Measurements from ENCODE around the gene HK1.
"Not testable (repeated sequence)": the region's sequence is repeated elsewhere in the genome, so short reads cannot be mapped to it uniquely, and the experiment has no call there.

HK1 gene

DNA sequence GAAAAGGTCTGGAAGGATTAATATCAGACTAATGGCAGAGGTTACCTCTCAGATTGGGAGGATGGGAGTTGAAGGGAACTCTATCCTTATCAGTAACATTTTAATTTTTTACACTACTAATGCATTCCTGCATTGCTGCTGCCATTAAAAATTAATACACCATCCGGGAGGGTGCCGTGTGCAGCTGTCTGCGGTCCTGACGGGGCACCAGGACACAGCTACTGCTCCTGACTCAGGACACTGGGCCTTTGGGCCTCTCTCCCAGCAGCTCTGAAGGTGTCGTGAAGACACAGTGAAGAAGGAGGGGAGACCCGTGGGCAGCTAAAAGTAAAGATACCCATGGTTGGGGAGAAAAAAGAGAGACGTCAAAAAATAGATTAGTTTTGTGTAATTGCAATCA, 23.4 kb upstream of the HK1 start:
- no peak for DNase-seq (ENCODE audit: low read depth in 2 of 2)

DNA sequence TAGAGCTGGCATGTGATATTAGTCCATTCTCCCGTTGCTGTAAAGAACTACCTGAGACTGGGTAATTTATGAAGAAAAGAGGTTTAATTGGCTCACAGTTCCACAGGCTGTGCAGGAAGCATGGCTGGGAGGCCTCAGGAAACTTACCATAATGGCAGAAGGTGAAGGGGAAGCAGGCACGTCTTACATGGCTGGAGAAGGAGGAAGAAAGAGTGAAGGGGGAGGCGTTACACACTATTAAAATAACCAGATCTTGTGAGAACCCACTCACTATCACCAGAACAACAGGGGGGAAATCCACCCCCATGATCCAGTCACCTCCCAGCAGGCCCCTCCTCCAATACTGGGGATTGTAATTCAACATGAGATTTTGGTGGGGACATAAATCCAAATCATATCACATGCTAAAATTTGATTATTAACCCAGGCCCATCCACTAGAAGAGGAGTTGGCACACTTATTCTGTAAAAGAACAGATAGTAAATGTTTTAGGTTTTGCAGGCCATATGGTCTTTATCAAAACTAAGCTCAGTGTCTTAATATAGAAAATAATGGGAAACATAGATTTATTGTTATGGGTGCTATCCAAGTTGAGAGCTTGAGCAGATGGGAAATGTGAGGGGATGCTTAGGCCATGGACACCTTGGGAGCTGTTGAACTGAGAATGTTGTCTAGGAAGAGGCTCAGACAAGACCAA, 18.6 kb upstream of the HK1 start:
- no peak for DNase-seq (ENCODE audit: low read depth in 2 of 2)

GRCh38 chr10:69261184-69261583, 17.1 kb upstream of the HK1 start:
- DNase-seq (ENCODE audit: low read depth in 2 of 2): no peak

GRCh38 chr10:69262292-69262751, 16.0 kb upstream of the HK1 start:
- no peak for DNase-seq (ENCODE audit: low read depth in 2 of 2)

DNA sequence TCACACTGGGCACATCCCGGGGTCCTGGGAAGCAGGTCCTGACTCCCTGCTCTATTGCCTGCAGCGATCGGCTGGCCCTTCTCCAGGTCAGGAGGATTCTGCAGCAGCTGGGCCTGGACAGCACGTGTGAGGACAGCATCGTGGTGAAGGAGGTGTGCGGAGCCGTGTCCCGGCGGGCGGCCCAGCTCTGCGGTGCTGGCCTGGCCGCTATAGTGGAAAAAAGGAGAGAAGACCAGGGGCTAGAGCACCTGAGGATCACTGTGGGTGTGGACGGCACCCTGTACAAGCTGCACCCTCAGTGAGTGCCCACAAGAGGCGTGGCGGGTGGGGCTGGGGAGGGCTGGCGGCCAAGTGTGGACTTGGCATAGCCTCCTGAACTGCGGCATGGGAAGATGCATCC, 12.8 kb upstream of the HK1 start:
- no peak for DNase-seq (ENCODE audit: low read depth in 2 of 2)

GRCh38 chr10:69268761-69269416, 9.4 kb upstream of the HK1 start:
- no peak for DNase-seq (ENCODE audit: low read depth in 2 of 2)

- DNase-seq (ENCODE audit: low read depth in 2 of 2): peak in 1 of 2 experiments; percentile 5
Measured at GRCh38 chr10:69269761-69270160, 8.5 kb upstream of the HK1 start.

GRCh38 chr10:69270990-69271389, 7.3 kb upstream of the HK1 start:
- no peak for DNase-seq (ENCODE audit: low read depth in 2 of 2)

- no peak for DNase-seq (ENCODE audit: low read depth in 2 of 2)
Measured at GRCh38 chr10:69272624-69273023, 5.7 kb upstream of the HK1 start.

DNA sequence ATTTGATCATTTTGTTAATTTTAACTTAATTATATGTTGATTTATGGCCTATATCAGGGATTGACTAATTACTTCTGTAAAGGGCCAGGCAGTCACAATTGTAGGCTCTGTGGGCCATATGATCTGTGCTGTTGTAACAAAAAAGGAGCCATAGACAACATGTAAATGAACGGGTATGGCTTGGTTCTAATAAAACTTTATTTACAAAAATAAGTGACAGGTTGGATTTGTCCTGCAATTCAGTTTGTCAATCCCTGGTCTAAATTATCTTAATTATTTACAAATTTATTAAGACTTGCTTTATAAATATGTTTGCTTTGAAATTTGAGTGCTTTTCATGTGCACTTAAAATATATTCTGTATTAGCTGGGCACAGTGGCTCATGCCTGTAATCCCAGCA, 2.9 kb upstream of the HK1 start:
- no peak for DNase-seq (ENCODE audit: low read depth in 2 of 2)

DNA sequence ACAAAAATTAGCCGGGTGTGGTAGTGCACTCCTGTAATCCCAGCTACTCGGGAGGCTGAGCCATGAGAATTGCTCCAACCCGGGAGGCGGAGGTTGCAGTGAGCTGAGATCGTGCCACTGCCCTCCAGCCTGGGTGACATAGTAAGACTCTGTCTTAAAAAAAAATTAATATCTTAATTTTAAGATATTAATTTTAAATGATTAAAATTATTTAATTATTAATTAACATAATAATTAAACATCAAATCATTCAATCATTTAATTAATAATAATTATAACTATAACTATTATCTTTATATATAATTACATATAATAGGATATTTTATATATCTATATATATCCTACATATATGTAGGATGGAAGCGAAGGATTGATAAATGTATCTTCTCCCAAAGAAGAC, 1.8 kb upstream of the HK1 start:
- no peak for DNase-seq (ENCODE audit: low read depth in 2 of 2)

- no peak for DNase-seq (ENCODE audit: low read depth in 2 of 2)
Measured at GRCh38 chr10:69279110-69279509, 814 bp downstream of the HK1 start.

- no peak for DNase-seq (ENCODE audit: low read depth in 2 of 2)
Measured at GRCh38 chr10:69281507-69282413, 3.5 kb downstream of the HK1 start.

GRCh38 chr10:69284402-69284801, 6.1 kb downstream of the HK1 start:
- DNase-seq (ENCODE audit: low read depth in 2 of 2): not testable (repeated sequence)

- DNase-seq (ENCODE audit: low read depth in 2 of 2): no peak
Measured at GRCh38 chr10:69285699-69286098, 7.4 kb downstream of the HK1 start.

DNA sequence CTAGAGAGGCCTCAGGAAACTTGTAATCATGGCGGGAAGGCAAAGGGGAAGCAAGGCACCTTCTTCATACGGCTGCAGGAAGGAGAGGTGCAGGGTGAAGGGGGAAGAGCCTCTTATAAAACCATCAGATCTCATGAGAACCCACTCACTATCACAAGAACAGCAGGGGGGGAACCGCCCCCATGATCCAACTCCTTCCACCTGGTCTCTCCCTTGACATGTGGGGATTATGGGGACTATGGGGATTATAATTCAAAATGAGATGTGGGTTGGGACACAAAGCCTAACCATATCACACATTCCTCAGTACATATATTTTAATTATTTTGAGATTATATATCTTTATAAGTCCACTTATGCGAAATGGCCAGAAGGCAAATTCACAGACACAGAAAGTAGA, 8.9 kb downstream of the HK1 start:
- no peak for DNase-seq (ENCODE audit: low read depth in 2 of 2)

DNA sequence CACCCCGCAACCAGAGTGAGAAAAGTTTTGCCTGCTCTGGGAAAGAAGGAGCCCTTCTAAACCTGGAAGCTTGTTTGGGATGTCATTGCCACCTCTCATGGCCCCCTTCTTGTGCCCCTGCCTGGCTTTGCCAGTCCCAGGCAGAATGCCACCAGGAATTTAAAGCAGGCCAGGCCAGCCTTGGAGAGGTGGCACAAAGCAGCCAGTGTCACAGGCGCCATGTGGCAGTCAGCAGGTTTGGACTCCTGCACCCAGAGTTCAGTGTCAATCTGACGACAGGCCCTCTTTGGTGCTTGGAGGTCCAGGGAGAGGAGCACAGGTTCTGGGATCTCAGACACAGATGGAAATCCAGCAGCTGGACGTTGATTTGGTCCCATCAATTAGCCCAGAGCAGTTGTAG, 12.7 kb downstream of the HK1 start:
- DNase-seq (ENCODE audit: low read depth in 2 of 2): no peak

GRCh38 chr10:69292459-69292858, 14.2 kb downstream of the HK1 start:
- no peak for DNase-seq (ENCODE audit: low read depth in 2 of 2)

DNA sequence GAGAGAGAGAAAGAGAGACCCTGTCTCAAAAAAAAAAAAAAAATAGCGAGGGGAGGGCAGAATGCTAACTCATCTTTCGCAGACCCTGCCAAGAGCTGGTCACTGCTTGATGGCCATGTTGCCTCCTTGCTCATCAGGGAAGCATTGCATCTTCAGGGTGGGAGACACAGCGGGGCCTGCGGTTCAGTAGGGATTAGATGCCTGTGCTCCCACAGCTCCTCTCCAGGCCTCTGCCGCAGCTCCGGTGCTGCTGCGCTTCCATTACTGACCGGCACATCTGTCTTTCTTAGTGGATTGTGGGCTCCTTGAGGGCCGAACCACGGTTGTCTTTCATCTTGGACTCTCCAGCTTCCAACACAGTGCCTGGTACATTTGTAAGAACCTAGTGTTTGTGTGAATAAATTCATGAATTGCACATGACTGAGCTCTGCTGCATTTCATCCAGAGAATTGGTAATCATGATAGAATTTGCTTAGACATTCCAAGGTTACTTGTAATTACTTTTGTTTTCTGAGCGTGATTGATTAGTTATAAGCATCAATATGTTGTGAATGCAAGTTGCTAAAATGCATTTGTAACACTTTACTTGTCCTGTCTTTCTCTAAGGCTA, 16.8 kb downstream of the HK1 start:
- no peak for DNase-seq (ENCODE audit: low read depth in 2 of 2)

DNA sequence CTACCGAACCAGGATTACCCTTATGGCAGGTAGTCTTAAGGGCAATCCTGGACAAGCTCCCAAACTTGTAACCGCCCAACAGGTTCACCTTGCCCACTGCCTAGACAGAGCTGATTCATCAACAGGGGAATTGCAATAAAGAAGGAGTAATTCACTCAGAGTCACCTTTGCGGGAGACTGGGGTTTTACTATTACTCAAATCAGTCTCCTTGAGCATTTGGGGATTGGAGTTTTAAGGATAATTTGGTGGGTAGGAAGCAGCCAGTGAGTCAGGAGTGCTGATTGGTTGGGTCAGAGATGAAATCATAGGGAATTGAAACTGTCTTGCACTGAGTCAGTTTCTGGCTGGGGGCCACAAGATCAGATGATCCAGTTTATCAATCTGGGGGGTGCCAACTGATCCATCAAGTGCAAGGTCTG, 25.3 kb downstream of the HK1 start:
- no peak for DNase-seq (ENCODE audit: low read depth in 2 of 2)

GRCh38 chr10:69306421-69306820, 28.1 kb downstream of the HK1 start:
- no peak for DNase-seq (ENCODE audit: low read depth in 2 of 2)

DNA sequence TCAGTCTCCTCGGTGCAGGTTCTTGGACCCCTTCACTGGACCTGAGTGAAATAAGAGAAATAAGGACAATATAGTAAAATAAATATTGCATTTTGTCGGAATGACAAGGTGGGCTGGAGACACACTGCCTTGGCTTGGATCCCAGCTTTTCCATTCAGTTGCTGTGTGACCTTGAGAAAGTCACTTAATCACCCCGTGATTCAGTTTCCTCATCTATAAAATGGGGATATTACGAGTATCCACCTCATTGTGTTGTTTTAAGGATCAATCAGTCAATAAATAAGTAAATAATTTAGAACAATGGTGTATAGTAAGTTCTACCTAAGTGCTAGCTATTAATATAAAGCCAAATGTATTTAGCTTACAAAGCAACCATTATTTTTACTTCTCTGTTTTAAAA, 29.1 kb downstream of the HK1 start:
- no peak for DNase-seq (ENCODE audit: low read depth in 2 of 2)

All from fibroblast of skin of left quadriceps (primary cell).